ENCODE results near the gene CFAP54.

GRCh38 chr12:96897421-96897820 is 408.0 kb downstream of the CFAP54 start:
- TF ChIP-seq CTCF (IDR thresholded peaks at IDR 0.05), result no peak
- TF ChIP-seq POLR2A (IDR thresholded peaks at IDR 0.05), result no peak

All from uterus (tissue), 2 donors.